ENCODE results near the gene PRRX2.

DNA sequence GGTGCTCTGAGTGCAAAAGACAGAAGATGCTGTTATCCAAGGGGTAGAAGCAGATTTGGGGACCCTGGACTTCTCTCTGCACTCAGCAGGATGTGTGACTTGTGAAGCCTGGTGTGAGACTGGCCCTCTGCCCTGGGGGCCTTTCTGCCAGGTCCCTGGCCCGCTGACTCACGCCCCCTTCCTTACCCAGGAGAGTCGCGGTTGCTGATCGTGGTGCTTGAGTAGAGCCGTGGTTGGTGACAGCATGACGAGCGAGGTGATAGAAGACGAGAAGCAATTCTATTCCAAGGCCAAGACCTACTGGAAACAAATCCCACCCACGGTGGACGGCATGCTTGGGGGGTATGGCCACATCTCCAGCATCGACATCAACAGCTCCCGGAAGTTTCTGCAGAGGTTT lies 33.0 kb upstream of the PRRX2 start:
- TF ChIP-seq POLR2A (IDR thresholded peaks at IDR 0.05) (no peak), POLR2AphosphoS5 (IDR thresholded peaks at IDR 0.05) (no peak)
- TF ChIP-seq, protein P1, sequence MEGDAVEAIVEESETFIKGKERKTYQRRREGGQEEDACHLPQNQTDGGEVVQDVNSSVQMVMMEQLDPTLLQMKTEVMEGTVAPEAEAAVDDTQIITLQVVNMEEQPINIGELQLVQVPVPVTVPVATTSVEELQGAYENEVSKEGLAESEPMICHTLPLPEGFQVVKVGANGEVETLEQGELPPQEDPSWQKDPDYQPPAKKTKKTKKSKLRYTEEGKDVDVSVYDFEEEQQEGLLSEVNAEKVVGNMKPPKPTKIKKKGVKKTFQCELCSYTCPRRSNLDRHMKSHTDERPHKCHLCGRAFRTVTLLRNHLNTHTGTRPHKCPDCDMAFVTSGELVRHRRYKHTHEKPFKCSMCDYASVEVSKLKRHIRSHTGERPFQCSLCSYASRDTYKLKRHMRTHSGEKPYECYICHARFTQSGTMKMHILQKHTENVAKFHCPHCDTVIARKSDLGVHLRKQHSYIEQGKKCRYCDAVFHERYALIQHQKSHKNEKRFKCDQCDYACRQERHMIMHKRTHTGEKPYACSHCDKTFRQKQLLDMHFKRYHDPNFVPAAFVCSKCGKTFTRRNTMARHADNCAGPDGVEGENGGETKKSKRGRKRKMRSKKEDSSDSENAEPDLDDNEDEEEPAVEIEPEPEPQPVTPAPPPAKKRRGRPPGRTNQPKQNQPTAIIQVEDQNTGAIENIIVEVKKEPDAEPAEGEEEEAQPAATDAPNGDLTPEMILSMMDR (IDR thresholded peaks at IDR 0.05) = no peak
